ENCODE measurements around the gene SIPA1L3.
"Not testable (repeated sequence)": the region's sequence is repeated elsewhere in the genome, so short reads cannot be mapped to it uniquely, and the experiment has no call there.

SIPA1L3 gene

GRCh38 chr19:37920591-37921450 lies 13.8 kb downstream of the SIPA1L3 start:
- no peak for DNase-seq

- DNase-seq: not testable (repeated sequence)
Measured at GRCh38 chr19:37924573-37924972, 17.6 kb downstream of the SIPA1L3 start.

GRCh38 chr19:37925212-37925611 lies 18.2 kb downstream of the SIPA1L3 start:
- no peak for DNase-seq

GRCh38 chr19:37926255-37926654 lies 19.2 kb downstream of the SIPA1L3 start:
- no peak for DNase-seq

GRCh38 chr19:37926711-37927110 lies 19.7 kb downstream of the SIPA1L3 start:
- DNase-seq: no peak

- DNase-seq: no peak
Measured at GRCh38 chr19:37928527-37929286, 21.7 kb downstream of the SIPA1L3 start.

GRCh38 chr19:37929355-37929923 lies 22.4 kb downstream of the SIPA1L3 start:
- no peak for DNase-seq

GRCh38 chr19:37930416-37930815 lies 23.4 kb downstream of the SIPA1L3 start:
- DNase-seq: no peak

- DNase-seq: no peak
Measured at GRCh38 chr19:37931881-37932655, 25.1 kb downstream of the SIPA1L3 start.

GRCh38 chr19:37932985-37933936 lies 26.3 kb downstream of the SIPA1L3 start:
- no peak for DNase-seq

GRCh38 chr19:37933937-37934358 lies 26.9 kb downstream of the SIPA1L3 start:
- no peak for DNase-seq

- no peak for DNase-seq
Measured at GRCh38 chr19:37935341-37935740, 28.3 kb downstream of the SIPA1L3 start.

GRCh38 chr19:37936166-37936565 lies 29.2 kb downstream of the SIPA1L3 start:
- DNase-seq: no peak

GRCh38 chr19:37936886-37937285 lies 29.9 kb downstream of the SIPA1L3 start:
- DNase-seq: no peak

- no peak for DNase-seq
Measured at GRCh38 chr19:37938353-37938752, 31.3 kb downstream of the SIPA1L3 start.

- no peak for DNase-seq
Measured at GRCh38 chr19:37941782-37942515, 34.9 kb downstream of the SIPA1L3 start.

GRCh38 chr19:37942516-37942902 lies 35.5 kb downstream of the SIPA1L3 start:
- no peak for DNase-seq

- DNase-seq: no peak
Measured at GRCh38 chr19:37943480-37943879, 36.5 kb downstream of the SIPA1L3 start.

GRCh38 chr19:37946132-37946531 lies 39.1 kb downstream of the SIPA1L3 start:
- no peak for DNase-seq

GRCh38 chr19:37947778-37948177 lies 40.8 kb downstream of the SIPA1L3 start:
- no peak for DNase-seq

GRCh38 chr19:37948362-37948761 lies 41.4 kb downstream of the SIPA1L3 start:
- no peak for DNase-seq

Measured in CD4-positive, alpha-beta T cell treated with Interleukin-4 for 4 hours (primary cell).